Peyer's patch (tissue), 4 donors: ENCODE results near the gene RAB9A.

Experiments used
- POLR2A ChIP-seq, 2 donors: fragments of 450-650 bp; IDR thresholded peaks; one replicate each; pipeline ENCODE4 v1.5.1; 2017; ENCODE audit warnings: antibody characterized with exemption in 2 of 2, mild to moderate bottlenecking in 2 of 2, moderate library complexity in 2 of 2
- TF ChIP-seq, protein P1 (sequence below), 6 experiments: fragments of 450-650 bp in 4 of 6; fragments of 200-600 bp in 2 of 6; sonication (generic) in 1 of 6; IDR thresholded peaks; one replicate each; pipeline ENCODE4 v1.5.1; 2017 to 2019; ENCODE audit warnings: antibody characterized with exemption in 6 of 6, mild to moderate bottlenecking in 3 of 6, moderate library complexity in 1 of 6

DNA sequence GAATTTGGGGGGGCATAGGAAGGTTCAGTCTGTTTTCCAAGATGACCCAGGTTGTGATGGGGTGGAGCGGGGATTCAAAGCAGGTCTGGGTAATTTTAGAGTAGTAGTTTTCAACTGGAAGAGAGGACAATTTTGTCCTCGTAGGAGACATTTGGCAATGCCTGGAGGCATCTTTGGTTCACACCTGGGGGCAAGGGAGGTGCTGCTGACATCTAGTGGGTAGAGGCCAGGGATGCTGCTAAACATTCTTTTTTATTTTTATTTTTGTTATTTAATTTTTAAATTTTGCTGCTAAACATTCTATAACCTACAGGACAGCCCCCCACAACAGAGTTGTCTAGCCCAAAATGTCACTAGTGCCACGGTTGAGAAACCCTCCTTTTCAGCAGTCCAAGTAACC lies 1.9 kb downstream of the RAB9A start:
- TF ChIP-seq POLR2A (IDR thresholded peaks at IDR 0.05), result no peak
- TF ChIP-seq, protein P1, sequence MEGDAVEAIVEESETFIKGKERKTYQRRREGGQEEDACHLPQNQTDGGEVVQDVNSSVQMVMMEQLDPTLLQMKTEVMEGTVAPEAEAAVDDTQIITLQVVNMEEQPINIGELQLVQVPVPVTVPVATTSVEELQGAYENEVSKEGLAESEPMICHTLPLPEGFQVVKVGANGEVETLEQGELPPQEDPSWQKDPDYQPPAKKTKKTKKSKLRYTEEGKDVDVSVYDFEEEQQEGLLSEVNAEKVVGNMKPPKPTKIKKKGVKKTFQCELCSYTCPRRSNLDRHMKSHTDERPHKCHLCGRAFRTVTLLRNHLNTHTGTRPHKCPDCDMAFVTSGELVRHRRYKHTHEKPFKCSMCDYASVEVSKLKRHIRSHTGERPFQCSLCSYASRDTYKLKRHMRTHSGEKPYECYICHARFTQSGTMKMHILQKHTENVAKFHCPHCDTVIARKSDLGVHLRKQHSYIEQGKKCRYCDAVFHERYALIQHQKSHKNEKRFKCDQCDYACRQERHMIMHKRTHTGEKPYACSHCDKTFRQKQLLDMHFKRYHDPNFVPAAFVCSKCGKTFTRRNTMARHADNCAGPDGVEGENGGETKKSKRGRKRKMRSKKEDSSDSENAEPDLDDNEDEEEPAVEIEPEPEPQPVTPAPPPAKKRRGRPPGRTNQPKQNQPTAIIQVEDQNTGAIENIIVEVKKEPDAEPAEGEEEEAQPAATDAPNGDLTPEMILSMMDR (IDR thresholded peaks at IDR 0.05), result peak in 1 of 6 experiments; percentile 11
